Spleen (tissue), 13 donors: ENCODE data around the gene SYK. TPM values are rescaled to one million over a fixed set of nuclear protein-coding genes. Genes with fewer than 3 reads are reported as not detected.
A peak's percentile ranks its signal among the peaks of the same experiment; 100 is the strongest.
"Not testable (repeated sequence)": the region's sequence is repeated elsewhere in the genome, so short reads cannot be mapped to it uniquely, and the experiment has no call there.

ENCODE experiments used
- DNase-seq: peaks from one replicate; pipeline ENCODE4 v3.0.0-alpha.2; 2020
- H3K27ac ChIP-seq, 8 donors: fragments of 200-600 bp; sonication (generic) in 7 of 8; 1 replicate in 4 of 8; 2 replicates in 4 of 8; pipeline versions ENCODE4 v1.5.0 to v1.8.0; 2016 to 2021; ENCODE audit warnings: inconsistent platforms in 4 of 8, mild to moderate bottlenecking in 4 of 8, moderate library complexity in 1 of 8
- H3K27me3 ChIP-seq, 7 donors: fragments of 200-600 bp; sonication (generic) in 6 of 7; replicated peaks in 1 of 7; 1 replicate in 4 of 7; 2 replicates in 3 of 7; pipeline versions ENCODE4 v1.5.0 to v1.8.0; 2016 to 2021; ENCODE audit warnings: inconsistent platforms in 3 of 7, mild to moderate bottlenecking in 1 of 7
- H3K36me3 ChIP-seq, 6 donors: fragments of 200-600 bp; sonication (generic) in 5 of 6; 1 replicate in 4 of 6; 2 replicates in 2 of 6; pipeline versions ENCODE4 v1.5.0 to v1.8.0; 2016 to 2021; ENCODE audit warnings: inconsistent platforms in 2 of 6
- H3K4me1 ChIP-seq, 6 donors: fragments of 200-600 bp; sonication (generic) in 5 of 6; 1 replicate in 3 of 6; 2 replicates in 3 of 6; pipeline versions ENCODE4 v1.5.0 to v1.8.0; 2016 to 2021; ENCODE audit warnings: inconsistent platforms in 3 of 6
- H3K4me3 ChIP-seq, 8 donors: fragments of 200-600 bp; sonication (generic) in 7 of 8; 1 replicate in 4 of 8; 2 replicates in 4 of 8; pipeline versions ENCODE4 v1.5.0 to v1.8.0; 2016 to 2021; ENCODE audit warnings: inconsistent platforms in 4 of 8, mild to moderate bottlenecking in 4 of 8, moderate library complexity in 2 of 8
- H3K9me3 ChIP-seq, 8 donors: fragments of 200-600 bp; sonication (generic) in 7 of 8; 1 replicate in 4 of 8; 2 replicates in 4 of 8; pipeline versions ENCODE4 v1.5.0 to v1.8.0; 2016 to 2021; ENCODE audit warnings: inconsistent platforms in 4 of 8
- CTCF ChIP-seq, 11 experiments: fragments of 200-600 bp in 7 of 11; fragments of 450-650 bp in 4 of 11; sonication (generic) in 4 of 11; IDR thresholded peaks in 8 of 11; conservative IDR thresholded peaks in 3 of 11; 1 replicate in 7 of 11; 2 replicates in 4 of 11; pipeline versions ENCODE4 v1.4.0 to v1.8.0; 2016 to 2021; ENCODE audit warnings: antibody characterized with exemption in 11 of 11, inconsistent platforms in 4 of 11, mild to moderate bottlenecking in 1 of 11
- POLR2A ChIP-seq, 3 donors: fragments of 450-650 bp; IDR thresholded peaks; one replicate each; pipeline ENCODE4 v1.5.1; 2017; ENCODE audit warnings: antibody characterized with exemption in 3 of 3, mild to moderate bottlenecking in 1 of 3
- POLR2AphosphoS5 ChIP-seq, 3 donors: sonication (generic); formaldehyde crosslinking; IDR thresholded peaks; one replicate each; pipeline ENCODE4 v1.5.1; 2017; ENCODE audit warnings: antibody characterized with exemption in 3 of 3
- WGBS, 5 donors: extraction: QIAGEN DNeasy Blood & Tissue Kit in 3 of 5; methylation state at CpG; one replicate each; pipeline versions ENCODE4 v1.1.5 to v1.1.7; 2013 to 2018; 5-methylcytosine and 5-hydroxymethylcytosine counted together
- intact Hi-C: fragments of 100-400 bp; cut with DNase I; formaldehyde crosslinking; loops from one replicate; pipeline ENCODE4 v1.15.0; 2023; ENCODE audit warnings: low total_unique reads
- long read RNA-seq, 2 donors: transcript quantifications; one replicate each; lab custom pipeline, GENCODE V29; 2026
- polyA plus RNA-seq, 3 donors: library from polyadenylated mRNA; stranded (reverse); fragments of 200-250 nt; gene quantifications; one replicate each; pipeline ENCODE4 v1.2.1, GENCODE V29; 2013
- total RNA-seq, 7 donors: library from RNA; depleted of rRNA in 3 of 7; stranded (reverse); fragments of >200 nt in 3 of 7; fragmentation: NEBNext Ultra II Directional in 4 of 7; extraction: Animal tissue kit (Norgen Biotek cat#: 25700) in 4 of 7; gene quantifications; one replicate each; pipeline versions ENCODE4 v1.1.0 to v1.2.1, GENCODE V29; 2016 to 2021
- donor health status: healthy with polysubstance abuse.
- donor health status: DM: no; HTN: no; CAD: no; lungs with moderate emphysema.
- donor health status: DM: no; HTN: no; CAD: no.
- donor health status: Bipolar disorder and iron deficiency.
- donor health status: healthy.
- donor health status: DM: no; HTN: no; CAD: no.
- donor health status: DM: yes; HTN: yes; CAD: no.

SYK gene
- total RNA-seq (100 to 1,000 TPM in 6 of 7 donors, 10 to 100 TPM in 1; 97.4 to 152 (median 119) TPM), polyA plus RNA-seq (10 to 100 TPM; 42.6 to 55.0 (median 48.0) TPM)
- long read RNA-seq, donor 1, full-length matches to known transcripts = 4 of 4 reads
- long read RNA-seq, donor 1, partial matches to known transcripts = 0 of 4 reads
- long read RNA-seq, donor 1, other reads (novel, unspliced or antisense) = 0 of 4 reads
- long read RNA-seq, donor 2, full-length matches to known transcripts = 5 of 5 reads
- long read RNA-seq, donor 2, partial matches to known transcripts = 0 of 5 reads
- long read RNA-seq, donor 2, other reads (novel, unspliced or antisense) = 0 of 5 reads

- H3K4me1 ChIP-seq = peaks cover 27 to 93% (median 59%) of the 10 kb centered on the region in 6 donors
Observed at GRCh38 chr9:90801241-90801972, at the start of gene SYK. SYK (plus strand) TSS chr9:90801819; CDS start chr9:90843899, 42,080 bp downstream.

DNA sequence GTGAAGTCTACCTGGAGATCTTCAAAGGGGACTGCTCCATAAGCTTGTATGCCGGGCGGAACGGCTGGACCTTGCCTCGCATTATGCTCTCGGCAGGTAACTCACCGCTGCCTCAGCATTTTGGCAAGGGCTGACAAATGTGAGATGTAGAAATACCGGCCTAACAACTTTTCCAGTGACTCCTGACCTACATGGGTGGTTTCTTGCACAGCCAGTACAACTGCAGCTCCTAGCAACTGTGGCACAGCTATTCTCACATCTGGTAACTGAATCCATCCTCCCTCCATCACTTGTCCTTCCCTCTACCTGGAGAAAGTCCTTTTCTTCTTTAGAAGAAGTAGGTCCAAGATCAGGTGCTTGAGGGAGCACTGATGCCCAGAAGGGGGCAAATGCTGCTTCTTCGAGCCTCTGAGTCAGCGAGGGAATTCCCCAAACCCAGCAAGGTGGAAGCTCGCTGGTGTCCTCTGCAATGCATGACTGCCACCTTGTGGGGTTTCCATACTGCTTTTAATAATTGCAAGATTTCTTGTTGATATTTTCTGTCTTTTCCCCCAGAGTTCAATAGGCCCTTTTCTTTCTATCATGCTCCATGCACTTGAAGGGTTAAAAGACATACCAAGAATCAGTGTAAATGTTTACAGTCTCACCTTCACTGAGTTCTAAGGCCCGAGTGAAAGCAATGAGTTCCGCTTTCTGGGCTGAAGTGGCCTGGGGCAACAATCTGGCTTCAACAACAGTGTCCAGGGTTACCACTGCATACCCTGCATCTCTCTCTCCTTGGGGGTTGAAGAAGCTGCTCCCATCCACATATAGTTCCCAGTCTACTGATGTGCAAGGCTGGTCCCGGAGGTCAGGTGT, 45.9 kb upstream of the SYK start:
- peak; percentile 83 for DNase-seq
- H3K27me3 ChIP-seq, H3K9me3 ChIP-seq, H3K36me3 ChIP-seq, H3K4me1 ChIP-seq, H3K27ac ChIP-seq, H3K4me3 ChIP-seq, intact Hi-C loops: not testable (repeated sequence)
- peak in 1 of 3 donors; percentile 17 for TF ChIP-seq POLR2AphosphoS5 (IDR thresholded peaks at IDR 0.05)
- peak in 8 of 11 experiments; percentile 25 to 63 (median 53) for TF ChIP-seq CTCF (IDR thresholded peaks at IDR 0.05 in 8 of 11, conservative IDR thresholded peaks at IDR 0.05 in 3 of 11)
- WGBS, 5 donors = 57 to 68% (median 67%) methylated on average over 9 to 13 of the region's 13 CpGs

More at GRCh38 chr9:90801241-90801972, at the start of gene SYK:
- H3K27ac ChIP-seq = peak within 1 kb of the TSS; percentile 69 to 96 (median 90)
- DNase-seq = peak; percentile 96
- 2 to 3% (median 2%) methylated on average over 40 to 64 of the region's 64 CpGs for WGBS, 5 donors
- no peaks in the 10 kb centered on the region for H3K9me3 ChIP-seq
- intact Hi-C loops = no loop called here
- peak within 1 kb of the TSS; percentile 38 to 72 (median 51) for H3K4me3 ChIP-seq
- H3K27me3 ChIP-seq = peaks cover 0 to 31% (median 12%) of the 10 kb centered on the region in 7 donors
- H3K36me3 ChIP-seq = no peaks in the 10 kb centered on the region
- TF ChIP-seq POLR2AphosphoS5 (IDR thresholded peaks at IDR 0.05) (peak; percentile 87 to 93 (median 92)), CTCF (IDR thresholded peaks at IDR 0.05 in 8 of 11, conservative IDR thresholded peaks at IDR 0.05 in 3 of 11) (no peak), POLR2A (IDR thresholded peaks at IDR 0.05) (peak in 2 of 3 donors; percentile 68 to 78)

GRCh38 chr9:90760577-90760976, 41.0 kb upstream of the SYK start:
- H3K9me3 ChIP-seq, H3K27me3 ChIP-seq, intact Hi-C loops, H3K4me3 ChIP-seq, H3K36me3 ChIP-seq, H3K4me1 ChIP-seq, DNase-seq, H3K27ac ChIP-seq: not testable (repeated sequence)
- WGBS, 5 donors = 70 to 84% (median 79%) methylated on average over 11 to 14 of the region's 14 CpGs

- H3K36me3 ChIP-seq = no peaks in the 10 kb centered on the region
- no peaks in the 10 kb centered on the region for H3K27me3 ChIP-seq
- H3K4me3 ChIP-seq = no peak overlapping the region
- peaks cover 0 to 23% (median 14%) of the 10 kb centered on the region in 8 donors for H3K9me3 ChIP-seq
- H3K4me1 ChIP-seq = peaks cover 0 to 32% (median 17%) of the 10 kb centered on the region in 6 donors
- DNase-seq = no peak
- H3K27ac ChIP-seq = no peak overlapping the region
- TF ChIP-seq CTCF (IDR thresholded peaks at IDR 0.05 in 8 of 11, conservative IDR thresholded peaks at IDR 0.05 in 3 of 11) = no peak
- no peak for TF ChIP-seq POLR2AphosphoS5 (IDR thresholded peaks at IDR 0.05)
- TF ChIP-seq POLR2A (IDR thresholded peaks at IDR 0.05) = no peak
- intact Hi-C loops = no loop called here
Observed at GRCh38 chr9:90766731-90767130, 34.9 kb upstream of the SYK start.
